IPS DF 6.9 (cell line): ENCODE measurements around the gene KCTD17.

Experiments
- DNase-seq: peaks from one replicate; pipeline ENCODE4 v3.0.0-alpha.2; 2013; ENCODE audit warnings: low read depth, low spot score
- H3K27ac ChIP-seq: one replicate; pipeline ENCODE4 v1.5.1; 2013; ENCODE audit warnings: low read length, control low read depth
- H3K27me3 ChIP-seq: 2 replicates; pipeline ENCODE4 v1.6.1; 2013; ENCODE audit warnings: mild to moderate bottlenecking, low read length; ENCODE audit not compliant: control insufficient read depth, insufficient read depth
- H3K36me3 ChIP-seq: 2 replicates; pipeline ENCODE4 v1.6.1; 2013; ENCODE audit warnings: low read length; ENCODE audit not compliant: control insufficient read depth, insufficient read depth
- H3K4me1 ChIP-seq: 2 replicates; pipeline ENCODE4 v1.6.1; 2013; ENCODE audit warnings: low read length; ENCODE audit not compliant: control insufficient read depth, insufficient read depth
- H3K4me3 ChIP-seq: 2 replicates; pipeline ENCODE4 v1.5.1; 2013; ENCODE audit warnings: mild to moderate bottlenecking, low read length
- H3K9me3 ChIP-seq: 2 replicates; pipeline ENCODE4 v1.6.1; 2013; ENCODE audit warnings: low read length, inconsistent platforms; ENCODE audit not compliant: control insufficient read depth, insufficient read depth
- WGBS: extraction: QIAGEN DNeasy Blood & Tissue Kit; methylation state at CpG from one replicate; pipeline ENCODE4 v1.1.7; 2013; ENCODE audit warnings: mixed read lengths, missing lambda C conversion rate; ENCODE audit not compliant: insufficient read length, insufficient coverage; 5-methylcytosine and 5-hydroxymethylcytosine counted together

Gene KCTD17

GRCh38 chr22:37020192-37020479 is 31.4 kb upstream of the KCTD17 start:
- peaks cover 14% of the 10 kb centered on the region for H3K36me3 ChIP-seq
- peak overlapping the region; percentile 94; the same call in 1 of the 2 replicates for H3K4me3 ChIP-seq
- H3K27me3 ChIP-seq, result no peaks in the 10 kb centered on the region
- no peak overlapping the region for H3K27ac ChIP-seq
- peaks cover 4% of the 10 kb centered on the region; the same call in 1 of the 2 replicates for H3K4me1 ChIP-seq
- no CpG with 5 or more reads among the region's 5 CpGs for WGBS
- no peaks in the 10 kb centered on the region for H3K9me3 ChIP-seq
- DNase-seq, result no peak

DNA sequence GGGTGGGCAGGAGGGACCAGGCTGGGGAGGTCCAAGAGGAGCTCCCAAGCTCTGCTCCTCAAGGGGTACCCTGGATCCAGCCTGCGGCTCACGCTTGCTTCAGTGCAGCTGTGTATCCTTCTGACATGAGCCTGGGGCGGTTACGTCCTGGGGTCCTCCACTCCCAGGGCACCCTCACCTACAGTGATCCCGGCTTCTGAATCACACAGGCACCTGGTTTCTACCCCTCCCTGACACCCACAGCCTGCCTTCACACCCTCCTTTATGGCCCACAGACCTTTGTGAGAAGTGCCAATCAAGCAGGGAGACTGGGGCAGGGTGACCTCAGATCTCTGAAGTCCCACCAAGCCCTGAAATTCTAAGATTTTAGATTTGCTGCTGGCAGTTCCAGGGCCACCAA is 30.5 kb upstream of the KCTD17 start:
- no peak overlapping the region for H3K4me3 ChIP-seq
- H3K4me1 ChIP-seq, result peaks cover 4% of the 10 kb centered on the region; the same call in 1 of the 2 replicates
- peaks cover 16% of the 10 kb centered on the region for H3K36me3 ChIP-seq
- no peak overlapping the region for H3K27ac ChIP-seq
- DNase-seq, result no peak
- H3K27me3 ChIP-seq, result no peaks in the 10 kb centered on the region
- no peaks in the 10 kb centered on the region for H3K9me3 ChIP-seq
- WGBS, result no CpG with 5 or more reads among the region's 5 CpGs

DNA sequence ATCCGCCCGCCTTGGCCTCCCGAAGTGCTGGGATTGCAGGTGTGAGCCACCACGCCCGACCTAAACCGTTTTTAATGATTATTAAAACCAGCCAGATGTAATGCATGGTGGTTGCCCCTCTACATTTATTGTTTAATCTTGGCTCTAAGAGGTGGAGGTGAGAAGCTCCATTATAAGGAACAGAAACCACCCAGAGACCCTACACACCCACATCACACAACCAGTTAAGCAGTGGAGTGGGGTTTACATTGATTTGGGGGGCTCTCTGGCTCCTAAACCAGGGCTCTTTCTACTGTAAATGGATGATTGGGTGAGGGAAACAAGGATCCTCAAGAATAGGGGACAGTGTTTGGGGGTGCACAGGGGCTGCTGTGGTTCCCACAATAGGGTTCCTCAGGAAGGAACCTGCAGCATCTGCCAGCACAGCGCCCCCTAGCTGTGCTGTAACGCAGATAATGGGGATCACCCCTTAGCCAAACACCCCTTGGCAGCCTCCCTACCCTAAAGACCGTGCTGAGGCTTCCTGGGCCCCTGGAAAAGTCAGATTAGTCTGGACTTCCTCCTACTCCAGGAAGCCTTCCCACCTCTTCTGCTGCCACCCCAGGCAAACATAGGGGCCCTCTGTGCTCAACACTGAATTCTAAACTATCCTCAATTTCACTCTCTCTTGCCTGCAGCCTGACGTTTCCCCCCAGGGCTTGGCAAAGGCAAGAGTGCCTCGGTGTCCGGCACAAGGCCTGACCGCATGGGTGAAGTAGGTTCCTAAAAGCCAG is 29.6 kb upstream of the KCTD17 start:
- Histone ChIP-seq H3K36me3 (peaks cover 20% of the 10 kb centered on the region), H3K9me3 (no peaks in the 10 kb centered on the region), H3K4me3 (no peak overlapping the region), H3K4me1 (peaks cover 4% of the 10 kb centered on the region; the same call in 1 of the 2 replicates), H3K27ac (no peak overlapping the region), H3K27me3 (no peaks in the 10 kb centered on the region)
- WGBS, result no CpG with 5 or more reads among the region's 13 CpGs
- DNase-seq, result peak; percentile 58

GRCh38 chr22:37022483-37023337 is 28.8 kb upstream of the KCTD17 start:
- H3K4me1 ChIP-seq, result peaks cover 4% of the 10 kb centered on the region; the same call in 1 of the 2 replicates
- H3K27ac ChIP-seq, result no peak overlapping the region
- peaks cover 19% of the 10 kb centered on the region for H3K36me3 ChIP-seq
- no peak overlapping the region for H3K4me3 ChIP-seq
- no peak for DNase-seq
- no peaks in the 10 kb centered on the region for H3K9me3 ChIP-seq
- no peaks in the 10 kb centered on the region for H3K27me3 ChIP-seq
- WGBS, result no CpG with 5 or more reads among the region's 16 CpGs

DNA sequence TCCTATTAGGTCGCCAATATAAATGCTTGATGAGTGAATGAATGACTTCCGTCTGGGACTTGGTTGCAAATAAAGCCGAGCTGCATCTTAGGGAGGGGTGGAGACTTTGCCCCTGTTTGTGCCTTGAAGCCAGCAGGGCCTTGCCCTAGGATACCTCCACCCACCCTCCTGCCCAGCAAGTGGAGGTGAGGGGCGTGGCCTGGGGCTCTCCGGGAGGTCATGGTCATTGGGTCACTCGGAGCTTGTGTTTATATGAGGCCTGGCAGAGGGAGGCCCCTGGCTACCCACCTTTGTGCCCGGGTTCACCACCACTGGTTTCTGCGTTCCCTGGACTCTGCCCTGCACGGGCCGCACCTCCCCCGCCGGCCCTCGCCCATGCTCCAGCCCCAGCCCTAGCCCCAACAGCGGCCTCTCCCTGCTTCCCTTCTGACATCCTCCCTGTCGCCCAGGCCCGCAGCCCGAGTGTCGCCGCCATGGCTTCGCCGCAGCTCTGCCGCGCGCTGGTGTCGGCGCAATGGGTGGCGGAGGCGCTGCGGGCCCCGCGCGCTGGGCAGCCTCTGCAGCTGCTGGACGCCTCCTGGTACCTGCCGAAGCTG is 27.7 kb upstream of the KCTD17 start:
- Histone ChIP-seq H3K4me1 (no peaks in the 10 kb centered on the region), H3K27ac (no peak overlapping the region), H3K4me3 (no peak overlapping the region), H3K27me3 (no peaks in the 10 kb centered on the region), H3K9me3 (no peaks in the 10 kb centered on the region), H3K36me3 (peaks cover 16% of the 10 kb centered on the region)
- no CpG with 5 or more reads among the region's 34 CpGs for WGBS
- no peak for DNase-seq

- Histone ChIP-seq H3K9me3 (no peaks in the 10 kb centered on the region), H3K4me3 (no peak overlapping the region), H3K4me1 (no peaks in the 10 kb centered on the region), H3K27me3 (no peaks in the 10 kb centered on the region), H3K36me3 (peaks cover 22% of the 10 kb centered on the region), H3K27ac (no peak overlapping the region)
- no CpG with 5 or more reads among the region's 71 CpGs for WGBS
- no peak for DNase-seq
Observed at GRCh38 chr22:37024339-37025157, 27.0 kb upstream of the KCTD17 start.

GRCh38 chr22:37025500-37026070 is 26.0 kb upstream of the KCTD17 start:
- Histone ChIP-seq H3K4me3 (no peak overlapping the region), H3K9me3 (no peaks in the 10 kb centered on the region), H3K4me1 (no peaks in the 10 kb centered on the region), H3K27ac (no peak overlapping the region), H3K27me3 (no peaks in the 10 kb centered on the region), H3K36me3 (peaks cover 23% of the 10 kb centered on the region)
- DNase-seq, result no peak
- no CpG with 5 or more reads among the region's 10 CpGs for WGBS

- H3K9me3 ChIP-seq, result no peaks in the 10 kb centered on the region
- no peak for DNase-seq
- no peak overlapping the region for H3K4me3 ChIP-seq
- H3K36me3 ChIP-seq, result peaks cover 23% of the 10 kb centered on the region
- no peaks in the 10 kb centered on the region for H3K4me1 ChIP-seq
- no peak overlapping the region for H3K27ac ChIP-seq
- WGBS, result no CpG with 5 or more reads among the region's 5 CpGs
- H3K27me3 ChIP-seq, result no peaks in the 10 kb centered on the region
Observed at GRCh38 chr22:37026325-37026724, 25.2 kb upstream of the KCTD17 start.

DNA sequence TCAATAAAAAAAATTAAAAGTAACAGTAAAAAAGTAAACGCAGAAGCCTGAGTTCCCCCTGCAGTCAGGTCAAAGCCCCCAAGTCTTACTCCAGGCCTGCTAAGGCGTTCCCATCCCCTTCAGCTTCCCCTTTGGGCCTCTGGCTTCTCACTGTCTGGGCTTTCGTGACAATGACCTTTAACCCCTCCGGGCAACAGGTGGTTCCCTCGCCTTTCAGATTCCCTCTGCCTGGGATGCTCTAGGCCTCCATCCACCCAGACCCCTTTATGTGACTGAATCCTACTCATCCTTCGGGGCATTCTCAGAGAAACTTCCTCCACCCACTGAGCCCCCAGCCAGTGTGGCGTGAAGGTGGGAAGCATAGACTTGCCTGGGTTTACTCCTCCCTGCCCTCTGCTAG is 24.0 kb upstream of the KCTD17 start:
- Histone ChIP-seq H3K27ac (no peak overlapping the region), H3K4me3 (no peak overlapping the region), H3K27me3 (no peaks in the 10 kb centered on the region), H3K36me3 (peaks cover 23% of the 10 kb centered on the region), H3K4me1 (0 out of 2 replicates have a peak, but pooled peaks cover under 1% of the 10 kb centered on the region), H3K9me3 (no peaks in the 10 kb centered on the region)
- no peak for DNase-seq
- no CpG with 5 or more reads among the region's 7 CpGs for WGBS
